Esophagus squamous epithelium (tissue), 5 donors: Measurements from ENCODE around the gene VAMP1. TPM values are rescaled to one million over a fixed set of nuclear protein-coding genes. Genes with fewer than 3 reads are reported as not detected.
A peak's percentile ranks its signal among the peaks of the same experiment; 100 is the strongest.

ENCODE experiments used
- DNase-seq: peaks from one replicate; lab custom pipeline; 2025; lab: John Stamatoyannopoulos, UW
- H3K27ac ChIP-seq, 4 donors: fragments of 200-600 bp; sonication (generic); one replicate each; pipeline ENCODE4 v1.5.1; 2016 to 2019; ENCODE audit warnings: mild to moderate bottlenecking in 1 of 4
- H3K27me3 ChIP-seq, 4 donors: fragments of 200-600 bp; sonication (generic); 1 replicate in 3 of 4; 2 replicates in 1 of 4; pipeline versions ENCODE4 v1.5.1 to v1.6.0; 2017 to 2021; ENCODE audit warnings: antibody characterized with exemption in 1 of 4
- H3K36me3 ChIP-seq, 3 donors: fragments of 200-600 bp; sonication (generic); one replicate each; pipeline ENCODE4 v1.5.1; 2016 to 2019
- H3K4me1 ChIP-seq, 3 donors: fragments of 200-600 bp; sonication (generic); one replicate each; pipeline ENCODE4 v1.5.1; 2017 to 2019
- H3K4me3 ChIP-seq, 4 donors: fragments of 200-600 bp; sonication (generic); 1 replicate in 3 of 4; 2 replicates in 1 of 4; pipeline ENCODE4 v1.5.1; 2016 to 2019; ENCODE audit warnings: mild to moderate bottlenecking in 2 of 4, moderate library complexity in 1 of 4
- H3K9me3 ChIP-seq, 3 donors: fragments of 200-600 bp; sonication (generic); one replicate each; pipeline ENCODE4 v1.5.1; 2016 to 2019
- POLR2A ChIP-seq, 4 donors: fragments of 450-650 bp; IDR thresholded peaks; one replicate each; pipeline ENCODE4 v1.6.1; 2017; ENCODE audit warnings: antibody characterized with exemption in 4 of 4, mild to moderate bottlenecking in 4 of 4, moderate library complexity in 3 of 4
- WGBS, 2 donors: methylation state at CpG; one replicate each; pipeline ENCODE4 v1.1.5; 2018; 5-methylcytosine and 5-hydroxymethylcytosine counted together
- intact Hi-C: fragments of 100-400 bp; cut with DNase I; formaldehyde crosslinking; loops from one replicate; pipeline ENCODE4 v1.15.0; 2022
- total RNA-seq, 4 donors: library from RNA; depleted of rRNA; stranded (reverse); fragments of >200 nt; gene quantifications; one replicate each; pipeline ENCODE4 v1.1.0, GENCODE V29; 2016
- TF ChIP-seq, protein P1 (sequence below), 6 experiments: fragments of 450-650 bp in 4 of 6; fragments of 200-600 bp in 2 of 6; sonication (generic) in 2 of 6; IDR thresholded peaks; one replicate each; pipeline ENCODE4 v1.5.1; 2016 to 2019; ENCODE audit warnings: antibody characterized with exemption in 6 of 6, mild to moderate bottlenecking in 4 of 6, moderate library complexity in 4 of 6
- donor health status: DM: yes; HTN: yes; CAD: no.

The VAMP1 gene
- total RNA-seq, 4 donors from 2014 or later, result 1.2 to 9.1 (median 5.1) TPM

GRCh38 chr12:6424866-6425265, 45.6 kb downstream of the VAMP1 start:
- WGBS, 2 donors, result 80 to 86% methylated on average over 6 to 7 of the region's 8 CpGs
- no peaks in the 10 kb centered on the region for H3K9me3 ChIP-seq
- no peaks in the 10 kb centered on the region for H3K27me3 ChIP-seq
- TF ChIP-seq POLR2A (IDR thresholded peaks at IDR 0.05), result no peak
- TF ChIP-seq, protein P1, sequence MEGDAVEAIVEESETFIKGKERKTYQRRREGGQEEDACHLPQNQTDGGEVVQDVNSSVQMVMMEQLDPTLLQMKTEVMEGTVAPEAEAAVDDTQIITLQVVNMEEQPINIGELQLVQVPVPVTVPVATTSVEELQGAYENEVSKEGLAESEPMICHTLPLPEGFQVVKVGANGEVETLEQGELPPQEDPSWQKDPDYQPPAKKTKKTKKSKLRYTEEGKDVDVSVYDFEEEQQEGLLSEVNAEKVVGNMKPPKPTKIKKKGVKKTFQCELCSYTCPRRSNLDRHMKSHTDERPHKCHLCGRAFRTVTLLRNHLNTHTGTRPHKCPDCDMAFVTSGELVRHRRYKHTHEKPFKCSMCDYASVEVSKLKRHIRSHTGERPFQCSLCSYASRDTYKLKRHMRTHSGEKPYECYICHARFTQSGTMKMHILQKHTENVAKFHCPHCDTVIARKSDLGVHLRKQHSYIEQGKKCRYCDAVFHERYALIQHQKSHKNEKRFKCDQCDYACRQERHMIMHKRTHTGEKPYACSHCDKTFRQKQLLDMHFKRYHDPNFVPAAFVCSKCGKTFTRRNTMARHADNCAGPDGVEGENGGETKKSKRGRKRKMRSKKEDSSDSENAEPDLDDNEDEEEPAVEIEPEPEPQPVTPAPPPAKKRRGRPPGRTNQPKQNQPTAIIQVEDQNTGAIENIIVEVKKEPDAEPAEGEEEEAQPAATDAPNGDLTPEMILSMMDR (IDR thresholded peaks at IDR 0.05), result no peak
- no peaks in the 10 kb centered on the region for H3K36me3 ChIP-seq
- H3K4me3 ChIP-seq, result no peak overlapping the region
- H3K4me1 ChIP-seq, result peaks cover 8 to 28% (median 11%) of the 10 kb centered on the region in 3 donors
- no peak overlapping the region for H3K27ac ChIP-seq
- DNase-seq, result no peak
- intact Hi-C loops, result loop anchor here (5.0 kb wide), 2 partner anchors 37 to 112 kb away; no protein-coding TSS in a partner anchor

DNA sequence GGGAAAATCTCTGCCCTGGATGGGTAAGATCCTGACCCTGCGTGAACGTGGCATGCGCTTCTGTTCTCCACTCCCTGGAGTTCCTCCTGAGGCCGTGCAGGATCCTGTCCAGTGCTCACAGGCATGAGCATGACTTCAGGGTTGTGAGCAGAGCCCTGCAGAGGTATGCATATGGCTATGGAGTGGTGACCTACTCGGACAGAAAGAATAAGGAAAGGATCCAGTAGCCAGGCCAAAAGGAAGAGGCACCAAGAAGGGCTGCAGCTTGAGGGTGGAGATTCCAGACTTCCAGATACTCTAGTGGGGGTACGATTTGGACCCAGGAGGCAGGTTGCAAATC, 46.5 kb downstream of the VAMP1 start:
- intact Hi-C loops, result no loop called here

GRCh38 chr12:6423267-6424007, 47.0 kb downstream of the VAMP1 start:
- Histone ChIP-seq H3K9me3 (no peaks in the 10 kb centered on the region), H3K36me3 (no peaks in the 10 kb centered on the region), H3K4me1 (peaks cover 7 to 30% (median 9%) of the 10 kb centered on the region in 3 donors), H3K4me3 (no peak overlapping the region), H3K27me3 (no peaks in the 10 kb centered on the region), H3K27ac (peak overlapping the region in 2 of 4 donors; percentile 10 to 13)
- no peak for DNase-seq
- intact Hi-C loops, result no loop called here
- TF ChIP-seq POLR2A (IDR thresholded peaks at IDR 0.05), result no peak
- TF ChIP-seq, protein P1 (IDR thresholded peaks at IDR 0.05), result peak; percentile 86 to 96 (median 92)
- WGBS, 2 donors, result 0 to 3% methylated on average over 8 of the region's 9 CpGs

More for the DNA sequence above, 46.5 kb downstream of the VAMP1 start:
- Histone ChIP-seq H3K36me3 (no peaks in the 10 kb centered on the region), H3K4me3 (no peak overlapping the region), H3K27ac (peak overlapping the region in 2 of 4 donors; percentile 10 to 13), H3K4me1 (peaks cover 7 to 30% (median 9%) of the 10 kb centered on the region in 3 donors), H3K9me3 (no peaks in the 10 kb centered on the region), H3K27me3 (no peaks in the 10 kb centered on the region)
- TF ChIP-seq, protein P1 (IDR thresholded peaks at IDR 0.05), result no peak
- TF ChIP-seq POLR2A (IDR thresholded peaks at IDR 0.05), result no peak
- DNase-seq, result no peak
- 38 to 75% methylated on average over 2 to 4 of the region's 6 CpGs for WGBS, 2 donors

DNA sequence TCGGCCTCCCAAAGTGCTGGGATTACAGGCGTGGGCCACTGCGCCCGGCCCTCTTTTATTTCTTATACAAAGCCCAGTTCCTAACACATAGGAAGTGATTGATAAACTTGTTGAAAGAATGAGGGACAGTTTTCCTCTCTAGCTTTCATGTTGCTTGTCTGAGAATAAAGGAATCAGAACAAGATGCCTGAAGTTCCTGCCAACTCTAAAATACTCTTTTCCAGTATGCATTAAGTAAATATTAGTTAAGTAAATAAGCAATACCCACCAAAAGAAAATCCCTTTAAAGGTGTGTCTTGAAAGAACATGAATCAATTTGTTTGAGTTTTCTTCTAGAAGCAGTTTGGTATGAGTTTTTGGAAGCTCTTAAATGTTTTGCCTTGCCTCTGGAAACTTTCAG, 50.1 kb downstream of the VAMP1 start:
- 0 to 22% methylated on average over 1 to 4 of the region's 4 CpGs for WGBS, 2 donors
- Histone ChIP-seq H3K4me3 (no peak overlapping the region), H3K9me3 (no peaks in the 10 kb centered on the region), H3K36me3 (peaks cover 0 to 13% (median 0%) of the 10 kb centered on the region in 3 donors), H3K27ac (peak overlapping the region in 3 of 4 donors; percentile 2 to 35 (median 21)), H3K4me1 (peaks cover 7 to 30% (median 9%) of the 10 kb centered on the region in 3 donors), H3K27me3 (no peaks in the 10 kb centered on the region)
- intact Hi-C loops, result no loop called here
- DNase-seq, result no peak
- TF ChIP-seq, protein P1 (IDR thresholded peaks at IDR 0.05), result no peak
- no peak for TF ChIP-seq POLR2A (IDR thresholded peaks at IDR 0.05)

GRCh38 chr12:6418796-6419195, 51.7 kb downstream of the VAMP1 start:
- H3K27ac ChIP-seq, result no peak overlapping the region
- peaks cover 0 to 13% (median 0%) of the 10 kb centered on the region in 3 donors for H3K36me3 ChIP-seq
- no peaks in the 10 kb centered on the region for H3K9me3 ChIP-seq
- no peaks in the 10 kb centered on the region for H3K27me3 ChIP-seq
- intact Hi-C loops, result no loop called here
- no peak overlapping the region for H3K4me3 ChIP-seq
- WGBS, 2 donors, result 68 to 83% methylated on average over 6 of the region's 6 CpGs
- peaks cover 5 to 27% (median 7%) of the 10 kb centered on the region in 3 donors for H3K4me1 ChIP-seq
- DNase-seq, result no peak
- TF ChIP-seq, protein P1 (IDR thresholded peaks at IDR 0.05), result no peak
- TF ChIP-seq POLR2A (IDR thresholded peaks at IDR 0.05), result no peak
